WERI-Rb-1 (cell line): ENCODE data around the gene TPI1.

Experiments
- DNase-seq: peaks from one replicate; pipeline ENCODE4 v3.0.0-alpha.2; 2020
- H3K27ac ChIP-seq: fragments of 250-450 bp; sonication (Bioruptor Pico); 2 replicates; pipeline ENCODE4 v1.5.1; 2020; ENCODE audit warnings: mild to moderate bottlenecking, moderate library complexity
- H3K27me3 ChIP-seq: fragments of 250-450 bp; sonication (Bioruptor Pico); 2 replicates; pipeline ENCODE4 v1.5.1; 2021; ENCODE audit warnings: mild to moderate bottlenecking, low read depth, moderate library complexity; ENCODE audit not compliant: insufficient read depth, severe bottlenecking
- H3K36me3 ChIP-seq: fragments of 250-450 bp; sonication (Bioruptor Pico); 2 replicates; pipeline ENCODE4 v1.5.1; 2020; ENCODE audit warnings: mild to moderate bottlenecking, moderate library complexity
- H3K4me3 ChIP-seq: 2 replicates; pipeline ENCODE4 v1.5.1; 2011; ENCODE audit warnings: low read depth, mild to moderate bottlenecking, control low read depth, low read length
- H3K9me3 ChIP-seq: fragments of 250-450 bp; sonication (Bioruptor Pico); 2 replicates; pipeline ENCODE4 v1.5.1; 2021; ENCODE audit warnings: mild to moderate bottlenecking, moderate library complexity; ENCODE audit not compliant: severe bottlenecking
- CTCF ChIP-seq: IDR thresholded peaks from 2 replicates; pipeline ENCODE4 v1.5.1; 2011; ENCODE audit warnings: low read depth, mild to moderate bottlenecking, control low read depth, inconsistent platforms, low read length

Gene TPI1

GRCh38 chr12:6867413-6868210, at the start of gene TPI1:
TSS of gene TPI1 (plus strand) at chr12:6867531. CDS start at chr12:6867567, 36 bp downstream.
- H3K27me3 ChIP-seq: no peaks in the 10 kb centered on the region
- DNase-seq: peak; percentile 85
- H3K27ac ChIP-seq: peak within 1 kb of the TSS; percentile 97
- no peak for TF ChIP-seq CTCF
- H3K4me3 ChIP-seq: peak within 1 kb of the TSS; percentile 92
- no peaks in the 10 kb centered on the region for H3K9me3 ChIP-seq
- H3K36me3 ChIP-seq: peaks cover 82% of the 10 kb centered on the region

GRCh38 chr12:6817662-6818157, 49.6 kb upstream of the TPI1 start:
- no peak for TF ChIP-seq CTCF
- H3K27ac ChIP-seq: no peak overlapping the region
- no peak overlapping the region for H3K4me3 ChIP-seq
- H3K36me3 ChIP-seq: no peaks in the 10 kb centered on the region
- H3K27me3 ChIP-seq: no peaks in the 10 kb centered on the region
- H3K9me3 ChIP-seq: no peaks in the 10 kb centered on the region
- DNase-seq: no peak

GRCh38 chr12:6818222-6818621, 49.1 kb upstream of the TPI1 start:
- TF ChIP-seq CTCF: no peak
- Histone ChIP-seq H3K27me3 (no peaks in the 10 kb centered on the region), H3K9me3 (no peaks in the 10 kb centered on the region), H3K36me3 (no peaks in the 10 kb centered on the region), H3K4me3 (no peak overlapping the region), H3K27ac (no peak overlapping the region)
- DNase-seq: peak; percentile 35

DNA sequence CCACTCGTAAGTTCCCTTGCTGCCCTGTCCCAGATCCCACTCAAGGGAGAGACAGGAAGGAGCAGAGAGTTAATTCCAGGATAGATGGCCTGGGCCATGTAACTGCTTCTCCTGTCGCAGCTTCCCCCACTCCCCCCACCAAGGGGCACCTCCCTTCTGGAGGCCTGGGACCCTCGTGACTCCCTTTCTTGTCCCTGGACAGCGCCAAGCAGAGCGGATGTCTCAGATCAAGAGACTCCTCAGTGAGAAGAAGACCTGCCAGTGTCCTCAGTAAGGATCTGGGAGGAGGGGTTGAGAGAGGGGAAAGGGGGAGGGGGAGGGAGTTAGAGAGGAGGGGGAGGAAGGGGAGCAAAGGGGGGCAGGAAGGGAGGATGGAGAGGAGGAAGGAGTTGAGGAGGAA, 48.7 kb upstream of the TPI1 start:
- no peaks in the 10 kb centered on the region for H3K36me3 ChIP-seq
- no peak overlapping the region for H3K27ac ChIP-seq
- no peaks in the 10 kb centered on the region for H3K9me3 ChIP-seq
- DNase-seq: no peak
- no peak overlapping the region for H3K4me3 ChIP-seq
- no peak for TF ChIP-seq CTCF
- no peaks in the 10 kb centered on the region for H3K27me3 ChIP-seq

DNA sequence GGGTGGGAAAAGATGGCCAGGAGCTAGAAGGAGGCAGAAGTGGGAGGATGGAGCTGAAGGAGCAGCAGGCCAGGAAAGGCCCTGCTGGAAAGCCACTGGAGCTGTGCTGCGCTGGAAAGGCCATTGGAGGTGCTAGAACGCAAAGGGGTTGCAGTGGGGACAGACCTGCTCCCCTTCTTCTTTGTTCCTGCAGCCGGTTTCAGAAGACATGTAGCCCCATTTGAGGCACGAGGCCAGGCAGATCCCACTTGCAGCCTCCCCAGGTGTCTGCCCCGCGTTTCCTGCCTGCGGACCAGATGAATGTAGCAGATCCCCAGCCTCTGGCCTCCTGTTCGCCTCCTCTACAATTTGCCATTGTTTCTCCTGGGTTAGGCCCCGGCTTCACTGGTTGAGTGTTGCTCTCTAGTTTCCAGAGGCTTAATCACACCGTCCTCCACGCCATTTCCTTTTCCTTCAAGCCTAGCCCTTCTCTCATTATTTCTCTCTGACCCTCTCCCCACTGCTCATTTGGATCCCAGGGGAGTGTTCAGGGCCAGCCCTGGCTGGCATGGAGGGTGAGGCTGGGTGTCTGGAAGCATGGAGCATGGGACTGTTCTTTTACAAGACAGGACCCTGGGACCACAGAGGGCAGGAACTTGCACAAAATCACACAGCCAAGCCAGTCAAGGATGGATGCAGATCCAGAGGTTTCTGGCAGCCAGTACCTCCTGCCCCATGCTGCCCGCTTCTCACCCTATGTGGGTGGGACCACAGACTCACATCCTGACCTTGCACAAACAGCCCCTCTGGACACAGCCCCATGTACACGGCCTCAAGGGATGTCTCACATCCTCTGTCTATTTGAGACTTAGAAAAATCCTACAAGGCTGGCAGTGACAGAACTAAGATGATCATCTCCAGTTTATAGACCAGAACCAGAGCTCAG, 48.0 kb upstream of the TPI1 start:
- H3K27ac ChIP-seq: peak overlapping the region; percentile 64; the same call in 1 of the 2 replicates
- no peaks in the 10 kb centered on the region for H3K9me3 ChIP-seq
- no peaks in the 10 kb centered on the region for H3K27me3 ChIP-seq
- peaks cover 2% of the 10 kb centered on the region; the same call in 1 of the 2 replicates for H3K36me3 ChIP-seq
- peak; percentile 16 for DNase-seq
- H3K4me3 ChIP-seq: no peak overlapping the region
- 0 out of 2 replicates have a peak, but pooled peaks have one; percentile 16 for TF ChIP-seq CTCF
